Measurements from ENCODE around the gene RYR3.

The RYR3 gene

DNA sequence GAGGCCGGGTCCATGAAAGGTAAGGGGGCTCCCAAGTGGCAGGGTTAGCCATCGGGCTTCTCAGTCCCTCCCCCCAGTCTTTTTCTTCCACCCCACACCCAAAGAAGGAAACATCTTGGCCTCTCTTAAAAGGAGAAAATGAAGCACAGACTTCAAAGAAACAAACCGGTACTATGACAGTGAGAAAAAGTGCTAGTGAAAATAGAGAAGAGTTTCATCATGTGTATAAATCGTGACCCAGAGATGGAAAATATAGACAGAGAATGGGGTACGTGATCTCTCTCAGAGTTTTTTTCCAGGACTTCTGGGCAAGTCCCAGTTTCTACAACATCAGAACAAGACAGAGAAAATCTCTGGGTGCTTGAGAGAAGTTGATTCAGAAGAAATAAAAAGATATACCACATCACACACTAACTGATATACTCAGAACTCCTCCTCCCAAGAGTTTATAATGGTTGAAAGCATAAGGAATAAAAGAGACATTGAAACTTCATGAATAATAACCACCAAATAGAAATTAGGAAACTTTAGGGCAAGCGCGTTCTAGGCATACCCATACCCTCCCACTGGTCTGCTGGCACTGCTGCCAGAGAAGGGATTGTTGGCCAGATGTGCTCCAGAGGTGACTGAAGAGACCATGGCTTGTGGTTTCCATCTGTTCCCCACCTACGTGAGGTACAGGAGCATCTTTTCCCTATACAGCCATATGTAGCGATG lies 338.6 kb downstream of the RYR3 start:
- DNase-seq (ENCODE audit: low spot score): no peak

DNA sequence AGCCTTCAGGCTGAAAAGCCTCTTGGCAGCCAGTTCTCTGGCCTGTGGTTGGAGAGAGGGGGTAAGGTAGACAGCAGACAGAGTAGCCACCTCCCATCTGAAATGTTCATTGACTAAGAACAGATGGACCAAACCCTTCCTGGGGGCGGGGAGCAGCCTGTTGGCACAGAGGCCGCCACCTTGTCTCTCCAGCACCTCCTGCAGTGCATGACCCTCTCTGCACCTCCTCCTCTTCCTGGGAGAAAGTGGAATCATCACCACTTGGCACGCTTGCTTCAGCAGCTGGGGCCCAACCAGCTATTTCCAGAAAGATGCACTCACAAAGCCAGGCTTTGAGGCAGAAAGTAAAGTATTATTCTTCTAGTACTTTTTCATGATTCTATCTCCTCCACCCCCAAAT lies 344.1 kb downstream of the RYR3 start:
- no peak for DNase-seq (ENCODE audit: low spot score)

DNA sequence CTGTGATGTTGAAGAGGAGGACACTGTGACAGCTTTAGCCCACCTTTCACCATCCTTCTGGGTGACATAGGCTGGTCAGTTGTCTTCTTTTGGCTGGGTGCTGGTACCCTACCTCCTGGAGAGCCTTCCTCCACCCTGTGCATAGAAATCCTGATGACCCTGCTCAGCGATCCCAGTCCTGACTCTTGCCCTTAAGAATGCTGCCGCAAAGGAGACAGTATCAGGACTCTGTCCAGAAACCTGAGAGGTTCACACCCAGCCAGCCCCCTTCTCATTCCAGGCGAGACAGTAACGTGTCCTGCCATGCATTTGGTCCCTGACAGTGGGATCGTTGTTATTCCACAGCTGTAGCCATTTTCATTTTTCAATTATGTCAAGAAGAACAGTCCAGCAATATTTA lies 344.7 kb downstream of the RYR3 start:
- DNase-seq (ENCODE audit: low spot score): no peak

DNA sequence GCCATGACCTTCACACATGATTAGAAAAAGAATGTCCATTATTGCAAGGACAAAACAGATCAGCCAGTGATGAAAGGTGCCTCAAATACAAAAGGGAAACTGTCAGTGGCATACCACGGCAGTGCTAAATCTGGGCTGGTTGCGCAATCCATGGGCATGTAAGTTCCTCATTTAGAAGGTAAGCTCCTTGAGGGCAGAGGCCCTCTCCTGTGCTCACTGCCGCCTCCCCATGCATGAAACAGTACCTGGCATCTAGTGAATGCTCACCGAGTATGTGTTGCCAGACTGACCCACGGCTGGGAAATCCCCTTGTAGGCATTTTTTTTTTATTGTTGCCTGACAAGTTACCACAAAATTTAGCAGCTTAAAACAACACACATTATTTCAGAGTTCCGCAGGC lies 345.4 kb downstream of the RYR3 start:
- no peak for DNase-seq (ENCODE audit: low spot score)

DNA sequence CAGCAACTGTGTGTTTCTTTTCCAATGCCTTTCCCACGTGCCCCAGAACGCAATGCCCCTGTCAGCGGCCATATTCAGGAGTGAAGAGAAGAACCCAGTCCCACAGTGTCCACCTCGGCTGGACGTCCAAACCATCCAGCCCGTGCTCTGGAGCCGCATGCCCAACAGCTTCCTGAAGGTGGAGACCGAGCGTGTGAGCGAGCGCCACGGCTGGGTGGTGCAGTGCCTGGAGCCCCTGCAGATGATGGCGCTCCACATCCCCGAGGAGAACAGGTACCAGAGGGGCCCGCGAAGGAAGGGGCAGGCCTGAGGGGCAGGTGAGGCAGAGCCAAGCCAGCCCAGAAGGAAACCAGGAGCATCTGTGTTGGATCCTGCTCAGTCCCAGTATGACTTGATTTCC lies 349.4 kb downstream of the RYR3 start:
- no peak for DNase-seq (ENCODE audit: low spot score)

DNA sequence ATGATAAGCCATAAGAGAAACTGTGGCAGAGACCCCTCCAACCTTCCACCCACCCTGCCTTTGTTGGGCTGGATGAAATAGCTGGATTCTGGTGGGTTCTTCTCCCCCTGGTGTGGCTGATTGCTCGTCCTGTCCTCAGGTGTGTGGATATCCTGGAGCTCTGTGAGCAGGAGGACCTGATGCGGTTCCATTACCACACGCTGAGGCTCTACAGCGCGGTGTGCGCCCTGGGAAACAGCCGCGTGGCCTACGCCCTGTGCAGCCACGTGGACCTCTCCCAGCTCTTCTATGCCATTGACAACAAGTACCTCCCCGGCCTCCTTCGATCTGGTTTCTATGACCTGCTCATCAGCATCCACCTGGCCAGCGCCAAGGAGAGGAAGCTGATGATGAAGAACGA lies 351.2 kb downstream of the RYR3 start:
- no peak for DNase-seq (ENCODE audit: low spot score)

DNA sequence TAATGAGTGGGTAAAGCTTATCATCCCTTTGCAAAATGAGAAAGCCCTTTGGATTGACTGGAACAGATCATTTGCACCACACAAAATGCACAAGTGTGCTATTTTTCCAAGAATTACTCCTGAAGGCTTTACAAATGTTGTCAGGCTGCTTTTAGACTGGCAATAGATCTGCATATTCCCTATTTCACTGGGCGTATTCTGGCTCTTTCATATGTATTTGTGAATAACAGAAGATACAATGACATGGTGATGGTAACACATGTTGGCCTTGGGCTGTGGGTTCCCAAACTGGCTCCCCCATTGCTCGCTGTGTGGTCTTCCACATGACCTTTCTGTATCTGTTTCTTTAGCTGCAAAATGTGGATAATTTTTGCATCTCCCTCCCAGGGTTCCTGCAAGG lies 354.2 kb downstream of the RYR3 start:
- DNase-seq (ENCODE audit: low spot score): no peak

DNA sequence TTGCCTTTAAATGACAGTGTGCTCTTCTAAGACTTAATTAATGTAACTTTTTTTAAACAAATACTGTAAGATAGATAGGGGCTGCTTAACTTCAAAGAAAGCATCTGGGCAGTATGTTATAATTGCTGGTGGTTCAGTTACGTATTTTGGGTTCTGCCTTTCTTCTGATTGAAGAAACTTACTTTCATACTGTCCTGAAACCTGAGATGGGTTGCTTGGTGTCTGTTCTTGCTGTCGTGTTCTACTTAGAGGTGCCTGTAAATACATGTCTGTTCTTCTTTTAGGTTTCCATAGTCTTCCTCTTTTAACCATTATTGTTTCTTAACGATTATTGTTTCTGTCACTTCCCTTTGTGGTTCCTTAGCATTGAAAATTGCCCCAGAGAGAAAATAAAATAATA lies 359.8 kb downstream of the RYR3 start:
- DNase-seq (ENCODE audit: low spot score): no peak

DNA sequence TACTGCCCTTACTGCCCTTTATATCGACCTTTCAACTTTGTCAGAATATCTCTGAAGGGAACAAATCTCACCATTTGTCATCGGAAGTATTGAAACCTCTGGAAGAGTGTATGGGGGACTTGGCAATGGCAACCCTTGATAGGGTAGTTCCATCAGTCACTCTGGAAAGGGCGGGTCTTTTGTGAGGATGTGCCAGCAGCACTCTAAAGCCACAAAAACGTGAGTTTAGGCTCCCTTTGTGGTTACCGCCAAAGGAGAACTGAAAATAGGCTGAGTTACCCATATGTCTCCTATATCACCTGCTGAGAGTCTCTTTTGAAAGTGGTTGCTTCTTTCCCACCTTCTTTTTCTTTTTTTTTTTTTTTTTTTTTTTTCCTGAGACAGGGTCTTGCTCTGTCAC lies 360.7 kb downstream of the RYR3 start:
- no peak for DNase-seq (ENCODE audit: low spot score)

DNA sequence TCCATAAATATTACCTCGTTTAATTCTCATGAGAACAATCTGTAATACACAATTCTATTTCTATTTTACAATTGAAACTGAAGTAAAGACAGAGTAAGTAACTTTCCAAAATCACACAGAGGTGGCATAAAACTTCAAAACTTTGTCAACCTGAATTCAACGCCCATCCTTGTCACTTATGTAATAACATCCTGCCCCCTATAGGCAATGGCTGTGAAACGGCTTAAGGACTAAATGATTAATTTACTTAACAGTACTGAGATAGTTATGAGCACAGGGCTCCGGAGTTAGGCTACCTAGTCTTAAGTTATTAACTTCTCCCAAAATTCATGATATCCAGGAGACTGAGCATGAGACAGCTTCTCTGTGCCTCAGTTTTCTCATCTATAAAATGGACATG lies 364.5 kb downstream of the RYR3 start:
- DNase-seq (ENCODE audit: low spot score): peak; percentile 24

DNA sequence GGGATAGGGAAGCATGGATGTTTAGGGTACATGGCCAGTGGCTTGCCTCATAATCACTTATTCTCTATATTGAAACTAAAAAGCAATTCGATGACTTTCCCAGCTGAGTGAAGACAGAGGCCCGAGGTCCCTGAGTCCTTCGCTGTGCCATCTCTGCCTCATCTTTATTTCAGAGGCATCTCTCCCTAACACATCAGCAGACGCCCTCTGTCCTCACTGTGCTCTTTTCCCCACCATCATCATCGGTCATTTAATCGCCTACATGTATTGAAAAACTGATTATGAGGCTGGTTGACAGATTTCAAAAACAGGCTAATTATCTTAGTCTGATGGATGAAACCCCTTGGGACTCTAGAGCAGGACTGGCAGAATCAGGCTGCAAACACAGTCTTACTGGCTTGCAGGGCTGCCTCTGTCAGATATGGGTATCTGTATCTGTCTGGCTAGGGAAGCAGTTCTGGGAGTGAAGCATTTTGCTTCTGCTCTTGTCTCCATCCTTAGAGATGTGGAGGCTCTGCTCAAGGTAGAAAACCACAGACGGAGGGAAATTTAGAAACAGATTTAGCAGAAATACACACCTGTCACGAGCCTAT lies 366.6 kb downstream of the RYR3 start:
- no peak for DNase-seq (ENCODE audit: low spot score)

DNA sequence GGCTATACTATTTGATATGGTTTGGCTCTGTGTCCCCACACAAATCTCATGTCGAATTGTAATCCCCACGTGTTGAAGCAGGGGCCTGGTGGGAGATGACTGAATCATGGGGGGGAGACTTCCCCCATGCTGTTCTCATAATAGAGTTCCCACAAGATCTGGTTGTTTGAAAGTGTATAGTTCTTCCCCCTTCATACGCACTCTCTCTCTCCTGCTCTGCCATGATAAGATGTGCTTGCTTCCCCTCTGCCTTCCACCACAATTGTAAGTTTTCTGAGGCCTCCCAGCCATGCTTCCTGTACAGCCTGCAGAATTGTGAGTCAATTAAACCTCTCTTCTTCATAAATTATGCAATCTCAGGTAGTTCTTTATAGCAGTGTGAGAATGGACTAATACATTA lies 367.4 kb downstream of the RYR3 start:
- no peak for DNase-seq (ENCODE audit: low spot score)

DNA sequence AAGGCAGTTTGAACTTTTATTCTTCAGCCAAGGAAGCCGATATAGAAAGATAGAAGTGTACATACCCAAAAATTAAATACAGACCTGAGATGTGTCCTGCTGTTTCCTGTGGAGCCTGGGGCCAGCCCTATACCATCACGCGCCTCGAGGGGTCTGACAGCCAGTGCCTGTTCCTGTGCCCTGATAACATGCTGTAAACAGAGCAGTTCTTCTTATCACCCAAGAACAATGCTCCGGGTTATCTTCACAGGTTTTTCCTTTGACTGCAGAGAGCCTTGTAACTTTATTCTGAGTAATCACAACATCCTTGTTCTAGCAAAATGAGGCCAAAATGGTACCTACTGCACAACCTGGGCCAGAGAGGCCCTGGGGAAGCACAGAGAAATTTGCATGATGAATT lies 367.8 kb downstream of the RYR3 start:
- no peak for DNase-seq (ENCODE audit: low spot score)

DNA sequence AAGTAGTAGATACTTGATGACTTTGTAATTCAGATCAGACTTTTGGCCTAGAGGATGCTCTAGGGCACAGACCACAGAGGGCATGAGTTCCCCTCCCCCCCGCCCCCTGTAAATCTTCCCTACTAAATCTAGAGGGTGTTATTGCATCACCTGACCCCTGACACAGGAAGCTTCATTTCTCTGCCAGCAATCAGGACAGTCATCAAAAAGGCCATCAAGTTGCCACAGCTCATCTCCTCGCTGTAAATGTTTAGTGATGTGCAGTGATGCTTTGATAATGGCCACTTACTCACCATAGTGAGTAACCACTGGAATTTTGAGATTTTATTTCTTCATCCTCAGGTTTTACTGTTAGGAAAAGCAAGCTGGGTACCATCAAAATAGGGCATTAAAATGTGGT lies 368.3 kb downstream of the RYR3 start:
- DNase-seq (ENCODE audit: low spot score): no peak

DNA sequence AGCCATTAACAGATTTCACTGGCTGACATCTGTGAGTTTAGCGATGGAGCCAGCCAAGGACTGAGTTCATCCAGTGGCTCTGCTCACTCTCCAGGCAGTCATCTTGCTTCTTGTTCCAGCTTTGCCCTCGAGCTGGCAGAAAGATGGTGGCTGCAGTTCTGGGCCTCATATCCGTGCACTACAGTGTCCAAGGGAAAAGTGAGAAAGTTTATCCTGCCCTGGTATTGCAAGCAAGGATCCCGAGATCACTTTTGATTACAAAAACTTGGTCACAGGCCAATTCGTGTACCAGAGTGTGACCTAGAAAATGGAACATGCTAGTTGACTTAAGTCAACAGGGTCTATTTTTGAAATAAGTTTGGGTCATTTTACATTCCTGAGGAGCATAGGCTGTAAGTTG lies 369.6 kb downstream of the RYR3 start:
- DNase-seq (ENCODE audit: low spot score): no peak

DNA sequence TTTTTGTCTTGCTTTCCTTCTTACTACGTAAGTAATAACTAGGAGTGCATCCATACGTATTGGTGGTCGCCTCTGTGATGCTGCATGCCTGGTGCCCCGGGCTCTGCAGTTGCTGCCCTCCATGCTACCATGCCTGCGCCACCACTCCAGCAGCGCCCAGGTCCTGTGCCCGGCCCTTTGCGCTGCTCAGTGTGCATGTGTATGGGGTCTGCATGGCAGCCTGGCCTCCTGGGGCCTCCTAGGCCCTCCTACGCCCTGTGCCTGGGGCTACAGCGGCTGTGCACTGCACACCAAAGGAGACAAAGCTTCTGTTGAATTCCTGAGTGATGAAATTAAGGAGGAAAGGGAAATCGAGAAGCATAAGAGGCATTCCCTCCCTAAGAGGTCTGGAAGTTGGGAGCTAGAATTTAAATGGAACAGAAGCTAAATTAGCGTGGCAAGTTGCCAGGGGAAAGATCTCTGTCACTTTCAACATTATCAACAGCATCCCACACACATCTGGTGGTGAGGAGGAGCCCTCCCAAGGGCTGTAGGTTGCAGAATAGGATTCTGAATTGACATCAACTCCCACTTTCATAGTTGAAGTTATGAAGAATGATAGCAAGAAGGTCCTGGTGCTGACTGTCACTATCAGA lies 382.5 kb downstream of the RYR3 start:
- DNase-seq (ENCODE audit: low spot score): no peak

DNA sequence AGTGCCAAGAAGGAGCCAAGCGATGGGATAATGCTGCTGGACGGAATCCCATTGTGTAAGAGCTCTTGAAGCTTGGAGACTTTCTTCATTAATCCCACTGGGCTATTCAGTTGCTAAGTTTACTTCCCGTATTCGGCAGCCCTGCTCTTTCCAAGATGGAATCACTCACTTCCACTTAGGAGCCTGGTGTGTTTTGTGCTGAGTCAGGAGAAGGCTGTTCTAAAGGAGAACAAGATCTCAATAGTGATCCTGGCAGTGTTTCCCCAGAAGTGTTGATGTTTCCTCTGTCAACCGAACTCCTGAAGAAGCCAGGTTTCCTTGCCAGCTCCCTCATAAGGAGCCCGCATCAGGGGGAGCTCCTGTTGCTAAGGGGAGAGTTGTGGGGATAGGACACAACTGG lies 387.4 kb downstream of the RYR3 start:
- no peak for DNase-seq (ENCODE audit: low spot score)

DNA sequence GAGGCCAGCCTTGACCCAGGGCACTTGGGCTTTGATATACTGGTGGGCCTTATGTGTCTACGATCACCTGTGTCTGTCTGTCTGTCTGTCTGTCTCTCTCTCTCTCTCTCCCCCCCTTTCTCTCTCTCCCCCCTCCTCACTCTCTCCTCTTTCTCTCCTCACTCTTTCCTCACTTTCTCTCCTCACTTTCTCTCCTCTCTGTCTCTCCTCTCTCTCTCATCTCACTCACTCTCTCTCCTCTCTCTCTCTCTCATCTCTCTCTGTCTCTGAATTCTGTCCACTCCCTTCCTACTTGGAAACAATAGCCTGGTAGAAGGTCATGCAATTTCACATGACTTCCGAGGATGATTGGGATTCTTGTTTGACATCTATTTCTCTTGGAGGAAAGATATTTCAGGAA lies 388.4 kb downstream of the RYR3 start:
- DNase-seq (ENCODE audit: low spot score): no peak

DNA sequence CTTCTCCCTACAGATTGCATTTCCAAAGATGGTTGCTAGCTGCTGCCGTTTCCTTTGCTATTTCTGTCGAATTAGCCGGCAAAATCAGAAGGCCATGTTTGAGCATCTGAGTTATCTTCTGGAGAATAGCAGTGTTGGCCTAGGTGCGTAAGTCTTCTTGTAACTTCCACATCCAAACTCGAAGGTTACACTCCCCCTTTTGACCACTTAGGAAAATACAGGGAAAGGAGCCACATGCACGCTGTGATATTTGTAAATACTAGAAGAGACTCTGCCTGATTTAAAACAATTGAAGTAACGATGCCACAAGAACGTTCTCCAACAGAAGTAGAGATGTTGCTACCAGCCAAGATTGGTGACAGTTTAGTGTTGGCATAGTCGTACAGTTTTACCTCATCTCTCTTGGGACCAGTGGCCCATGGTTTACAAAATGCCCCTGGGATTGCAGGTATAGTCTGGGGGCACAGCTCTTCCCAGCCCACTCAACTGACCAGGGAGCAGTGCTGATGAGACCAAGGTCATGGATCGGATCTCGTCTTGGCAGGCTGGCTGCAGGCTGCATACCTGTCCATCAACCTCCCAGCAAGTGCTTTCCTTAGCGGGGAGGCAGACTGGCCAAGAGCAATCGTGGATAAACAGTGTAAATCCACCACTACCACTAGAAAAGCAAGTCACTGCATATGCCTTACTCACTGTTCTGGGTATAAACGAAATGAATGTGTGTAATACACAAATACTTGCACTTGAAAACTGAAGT lies 389.1 kb downstream of the RYR3 start:
- DNase-seq (ENCODE audit: low spot score): no peak

DNA sequence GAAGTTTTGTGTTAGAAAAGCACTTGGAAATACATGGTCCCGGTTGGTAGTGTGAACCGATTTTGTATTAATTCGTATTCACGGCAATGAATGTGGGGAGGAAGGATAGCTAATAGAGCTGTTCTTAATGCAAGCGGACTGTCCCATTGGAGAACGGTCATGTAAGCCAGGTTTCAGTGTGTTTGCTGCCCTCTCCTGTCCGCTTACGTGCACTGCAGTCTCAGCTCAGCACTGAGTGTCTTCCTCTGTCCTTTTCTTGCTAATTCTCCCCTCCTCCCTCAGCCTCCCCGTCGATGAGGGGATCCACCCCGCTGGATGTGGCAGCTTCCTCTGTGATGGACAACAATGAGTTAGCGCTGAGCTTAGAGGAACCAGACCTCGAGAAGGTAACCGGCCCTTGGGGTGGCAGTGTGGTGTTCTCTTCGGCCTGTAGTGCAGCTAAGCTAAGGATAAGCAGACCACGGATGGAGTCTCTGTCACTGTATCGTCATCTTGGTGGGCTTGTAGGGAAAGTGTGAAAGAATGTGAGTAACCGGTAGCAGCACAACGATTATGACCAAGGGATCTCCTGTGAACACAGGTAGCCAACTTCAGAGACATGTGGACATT lies 390.0 kb downstream of the RYR3 start:
- DNase-seq (ENCODE audit: low spot score): peak; percentile 71

DNA sequence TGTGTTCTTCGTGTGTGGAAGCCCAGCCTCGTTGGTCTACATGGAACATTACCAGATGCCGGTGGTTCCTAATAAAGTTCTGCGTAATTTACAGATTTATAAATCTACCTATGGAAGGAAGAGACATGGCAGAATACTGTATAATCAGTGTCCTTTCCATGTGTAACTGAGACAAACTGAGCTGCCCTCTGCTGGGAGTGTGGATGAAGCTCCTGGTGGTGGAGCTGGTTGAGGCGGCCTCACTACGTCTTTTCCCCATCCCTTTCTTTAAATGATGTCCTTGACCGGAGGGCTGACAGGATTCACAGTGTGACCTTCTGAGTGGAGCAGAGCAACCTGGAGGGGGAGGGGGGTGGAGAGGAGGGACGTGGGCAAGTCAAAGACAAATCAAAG lies 390.5 kb downstream of the RYR3 start:
- no peak for DNase-seq (ENCODE audit: low spot score)

DNA sequence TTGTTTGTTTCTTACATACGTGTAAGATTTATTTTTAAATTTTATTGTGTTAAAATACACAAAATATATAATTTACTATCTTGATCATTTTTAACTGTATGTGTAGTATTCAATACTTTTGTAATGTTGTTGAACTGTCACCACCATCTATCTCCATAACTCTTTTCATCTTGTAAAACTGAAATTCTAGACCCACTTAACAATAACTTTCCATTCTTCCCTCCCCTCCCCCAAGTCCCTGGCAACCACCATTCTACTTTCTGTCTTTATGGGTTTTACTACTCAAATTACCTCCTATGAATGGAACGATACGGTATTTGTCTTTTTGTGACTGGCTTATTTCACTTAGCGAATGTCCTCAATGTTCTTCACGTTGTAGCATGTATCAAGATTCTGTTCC lies 395.4 kb downstream of the RYR3 start:
- DNase-seq (ENCODE audit: low spot score): no peak

DNA sequence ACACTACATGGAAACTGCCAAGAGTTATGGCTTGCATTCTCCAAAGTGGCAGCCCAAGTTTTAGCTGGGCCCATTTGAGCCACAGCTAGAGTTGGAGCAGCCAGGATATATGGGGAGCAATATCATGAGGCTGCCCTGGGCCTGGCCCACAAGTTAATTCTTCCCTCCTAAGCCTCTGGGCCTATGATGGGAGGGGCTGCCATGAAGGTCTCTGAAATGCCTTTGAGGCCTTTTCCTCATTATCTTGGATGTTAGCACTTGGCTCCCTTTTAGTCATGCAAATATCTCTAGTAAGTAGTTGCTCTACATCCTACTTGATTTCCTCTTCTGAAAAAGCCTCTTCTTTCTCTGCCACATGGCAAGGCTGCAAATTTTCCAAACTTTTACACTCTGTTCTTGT lies 400.0 kb downstream of the RYR3 start:
- no peak for DNase-seq (ENCODE audit: low spot score)
